Esophagus squamous epithelium (tissue), 5 donors: ENCODE results near the gene EXOC7. TPM values are rescaled to one million over a fixed set of nuclear protein-coding genes. Genes with fewer than 3 reads are reported as not detected.
"Not testable (repeated sequence)": the region's sequence is repeated elsewhere in the genome, so short reads cannot be mapped to it uniquely, and the experiment has no call there.

Source experiments
- DNase-seq: peaks from one replicate; lab custom pipeline; 2025; lab: John Stamatoyannopoulos, UW
- H3K27ac ChIP-seq, 4 donors: fragments of 200-600 bp; sonication (generic); one replicate each; pipeline ENCODE4 v1.5.1; 2016 to 2019; ENCODE audit warnings: mild to moderate bottlenecking in 1 of 4
- H3K27me3 ChIP-seq, 4 donors: fragments of 200-600 bp; sonication (generic); 1 replicate in 3 of 4; 2 replicates in 1 of 4; pipeline versions ENCODE4 v1.5.1 to v1.6.0; 2017 to 2021; ENCODE audit warnings: antibody characterized with exemption in 1 of 4
- H3K36me3 ChIP-seq, 3 donors: fragments of 200-600 bp; sonication (generic); one replicate each; pipeline ENCODE4 v1.5.1; 2016 to 2019
- H3K4me1 ChIP-seq, 3 donors: fragments of 200-600 bp; sonication (generic); one replicate each; pipeline ENCODE4 v1.5.1; 2017 to 2019
- H3K4me3 ChIP-seq, 4 donors: fragments of 200-600 bp; sonication (generic); 1 replicate in 3 of 4; 2 replicates in 1 of 4; pipeline ENCODE4 v1.5.1; 2016 to 2019; ENCODE audit warnings: mild to moderate bottlenecking in 2 of 4, moderate library complexity in 1 of 4
- H3K9me3 ChIP-seq, 3 donors: fragments of 200-600 bp; sonication (generic); one replicate each; pipeline ENCODE4 v1.5.1; 2016 to 2019
- POLR2A ChIP-seq, 4 donors: fragments of 450-650 bp; IDR thresholded peaks; one replicate each; pipeline ENCODE4 v1.6.1; 2017; ENCODE audit warnings: antibody characterized with exemption in 4 of 4, mild to moderate bottlenecking in 4 of 4, moderate library complexity in 3 of 4
- WGBS, 2 donors: methylation state at CpG; one replicate each; pipeline ENCODE4 v1.1.5; 2018; 5-methylcytosine and 5-hydroxymethylcytosine counted together
- intact Hi-C: fragments of 100-400 bp; cut with DNase I; formaldehyde crosslinking; loops from one replicate; pipeline ENCODE4 v1.15.0; 2022
- total RNA-seq, 4 donors: library from RNA; depleted of rRNA; stranded (reverse); fragments of >200 nt; gene quantifications; one replicate each; pipeline ENCODE4 v1.1.0, GENCODE V29; 2016
- TF ChIP-seq, protein P1 (sequence below), 6 experiments: fragments of 450-650 bp in 4 of 6; fragments of 200-600 bp in 2 of 6; sonication (generic) in 2 of 6; IDR thresholded peaks; one replicate each; pipeline ENCODE4 v1.5.1; 2016 to 2019; ENCODE audit warnings: antibody characterized with exemption in 6 of 6, mild to moderate bottlenecking in 4 of 6, moderate library complexity in 4 of 6
- donor health status: DM: yes; HTN: yes; CAD: no.

EXOC7 gene
- total RNA-seq, 4 donors from 2014 or later: 70.3 to 84.5 (median 74.4) TPM

DNA sequence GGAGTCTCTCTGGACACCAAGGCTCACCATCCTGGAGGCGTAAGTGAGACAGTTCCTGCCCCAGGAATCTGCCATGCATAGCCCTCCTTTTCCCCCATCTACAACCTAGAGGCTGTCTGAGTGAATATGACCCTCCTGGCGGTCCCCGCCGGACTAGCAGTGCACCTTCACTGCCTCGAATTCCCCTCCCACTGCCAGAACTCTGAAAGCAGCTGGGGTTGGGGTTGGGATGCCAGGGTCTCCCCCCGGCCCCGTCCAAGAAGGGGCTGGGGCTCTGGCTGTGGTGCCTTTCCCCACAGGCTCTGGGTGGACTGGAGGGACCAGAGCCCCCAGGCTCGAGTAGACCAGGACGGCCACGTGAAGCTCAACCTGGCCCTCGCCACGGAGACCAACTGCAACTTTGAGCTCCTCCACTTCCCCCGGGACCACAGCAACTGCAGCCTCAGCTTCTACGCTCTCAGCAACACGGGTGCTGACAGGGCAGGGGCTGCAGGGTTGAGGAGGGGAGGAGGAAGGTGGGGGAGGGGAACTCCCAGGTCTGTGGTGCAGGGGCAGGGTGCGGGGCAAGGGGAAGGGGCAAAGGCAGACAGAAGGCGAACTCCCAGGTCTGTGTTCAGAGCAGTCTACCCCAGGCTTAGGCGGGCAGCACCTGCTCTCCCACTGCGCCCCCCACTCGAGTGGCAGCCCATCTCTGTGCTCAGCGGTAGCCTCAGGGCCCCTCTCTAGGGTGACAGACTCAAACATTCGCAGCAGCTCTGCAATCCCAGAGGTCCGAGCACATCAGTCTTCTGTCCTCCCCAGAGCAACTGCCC is 23.4 kb downstream of the EXOC7 start:
- 10 to 33% methylated on average over 5 of the region's 23 CpGs for WGBS, 2 donors
- no peak overlapping the region for H3K27ac ChIP-seq
- H3K27me3 ChIP-seq: peaks cover 12 to 57% (median 24%) of the 10 kb centered on the region in 4 donors
- H3K4me1 ChIP-seq: peaks cover 21 to 41% (median 22%) of the 10 kb centered on the region in 3 donors
- no peak for DNase-seq
- H3K9me3 ChIP-seq: no peaks in the 10 kb centered on the region
- TF ChIP-seq, protein P1, sequence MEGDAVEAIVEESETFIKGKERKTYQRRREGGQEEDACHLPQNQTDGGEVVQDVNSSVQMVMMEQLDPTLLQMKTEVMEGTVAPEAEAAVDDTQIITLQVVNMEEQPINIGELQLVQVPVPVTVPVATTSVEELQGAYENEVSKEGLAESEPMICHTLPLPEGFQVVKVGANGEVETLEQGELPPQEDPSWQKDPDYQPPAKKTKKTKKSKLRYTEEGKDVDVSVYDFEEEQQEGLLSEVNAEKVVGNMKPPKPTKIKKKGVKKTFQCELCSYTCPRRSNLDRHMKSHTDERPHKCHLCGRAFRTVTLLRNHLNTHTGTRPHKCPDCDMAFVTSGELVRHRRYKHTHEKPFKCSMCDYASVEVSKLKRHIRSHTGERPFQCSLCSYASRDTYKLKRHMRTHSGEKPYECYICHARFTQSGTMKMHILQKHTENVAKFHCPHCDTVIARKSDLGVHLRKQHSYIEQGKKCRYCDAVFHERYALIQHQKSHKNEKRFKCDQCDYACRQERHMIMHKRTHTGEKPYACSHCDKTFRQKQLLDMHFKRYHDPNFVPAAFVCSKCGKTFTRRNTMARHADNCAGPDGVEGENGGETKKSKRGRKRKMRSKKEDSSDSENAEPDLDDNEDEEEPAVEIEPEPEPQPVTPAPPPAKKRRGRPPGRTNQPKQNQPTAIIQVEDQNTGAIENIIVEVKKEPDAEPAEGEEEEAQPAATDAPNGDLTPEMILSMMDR (IDR thresholded peaks at IDR 0.05): peak in 2 of 6 experiments; percentile 8 to 30
- TF ChIP-seq POLR2A (IDR thresholded peaks at IDR 0.05): no peak
- intact Hi-C loops: no loop called here
- peaks cover 10 to 36% (median 23%) of the 10 kb centered on the region in 3 donors for H3K36me3 ChIP-seq
- no peak overlapping the region for H3K4me3 ChIP-seq

DNA sequence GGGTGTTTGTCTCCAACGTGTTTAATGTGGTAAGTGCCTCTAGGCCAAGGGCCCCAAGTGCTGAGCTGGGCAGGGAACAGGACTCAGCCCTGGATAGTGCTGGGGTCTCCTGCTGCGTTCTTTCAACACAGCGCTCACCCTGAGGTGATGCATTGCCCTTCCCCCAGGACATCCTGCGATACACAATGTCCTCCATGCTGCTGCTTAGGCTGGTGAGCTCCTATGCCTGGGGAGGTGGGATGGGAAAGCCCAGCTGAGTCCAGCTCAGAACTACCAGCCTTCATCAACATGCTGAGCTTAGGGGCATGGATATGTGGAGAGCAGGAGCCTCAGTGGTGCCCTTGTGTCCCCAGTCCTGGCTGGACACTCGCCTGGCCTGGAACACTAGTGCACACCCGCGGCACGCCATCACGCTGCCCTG is 24.0 kb downstream of the EXOC7 start:
- Histone ChIP-seq H3K27ac (no peak overlapping the region), H3K27me3 (peaks cover 16 to 63% (median 30%) of the 10 kb centered on the region in 4 donors), H3K36me3 (peaks cover 5 to 30% (median 16%) of the 10 kb centered on the region in 3 donors), H3K9me3 (no peaks in the 10 kb centered on the region), H3K4me1 (peaks cover 27 to 47% (median 28%) of the 10 kb centered on the region in 3 donors), H3K4me3 (no peak overlapping the region)
- no peak for TF ChIP-seq POLR2A (IDR thresholded peaks at IDR 0.05)
- TF ChIP-seq, protein P1 (IDR thresholded peaks at IDR 0.05): no peak
- intact Hi-C loops: no loop called here
- no peak for DNase-seq
- WGBS, 2 donors: 24 to 48% methylated on average over 3 to 7 of the region's 9 CpGs

DNA sequence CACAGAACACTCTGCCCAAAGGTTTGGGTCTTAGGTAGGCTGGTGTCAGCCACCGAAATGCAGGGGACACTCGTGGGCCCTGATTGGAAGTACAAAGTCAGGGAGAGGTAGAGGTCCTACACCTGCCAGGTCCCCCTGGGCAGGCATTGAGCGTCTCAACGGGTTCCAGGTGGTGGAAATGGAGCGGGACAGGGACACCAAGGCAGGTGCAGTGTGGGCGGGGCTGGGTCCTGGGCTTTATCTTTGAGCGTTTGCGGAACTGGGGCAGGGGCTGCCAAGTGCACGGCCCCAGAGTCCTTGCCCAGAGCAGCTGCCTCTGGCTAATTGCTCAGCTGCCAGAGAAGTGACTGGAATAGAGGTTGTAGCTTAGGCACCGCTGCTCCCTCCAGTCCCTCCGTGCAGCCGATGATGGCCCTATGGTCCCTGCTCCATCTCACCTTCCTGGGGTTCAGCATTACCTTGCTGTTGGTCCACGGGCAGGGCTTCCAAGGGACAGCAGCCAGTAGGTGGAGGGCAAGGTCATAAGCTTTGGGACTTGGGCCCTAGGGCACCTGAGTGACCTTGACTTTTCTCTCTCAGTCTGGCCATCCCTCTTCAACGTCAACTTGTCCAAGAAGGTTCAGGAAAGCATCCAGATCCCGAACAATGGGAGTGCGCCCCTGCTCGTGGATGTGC is 24.6 kb downstream of the EXOC7 start, which contains the start of gene ZACN:
TSS of gene ZACN (plus strand) at position 323 of the 675 bp plus-strand sequence. CDS start at position 406, 83 bp downstream.
- 56 to 65% methylated on average over 14 to 17 of the region's 17 CpGs for WGBS, 2 donors
- Histone ChIP-seq H3K27me3 (peaks cover 22 to 68% (median 35%) of the 10 kb centered on the region in 4 donors), H3K27ac (no peak within 1 kb of the TSS), H3K36me3 (peaks cover 0 to 25% (median 11%) of the 10 kb centered on the region in 3 donors), H3K9me3 (no peaks in the 10 kb centered on the region), H3K4me1 (peaks cover 32 to 52% (median 34%) of the 10 kb centered on the region in 3 donors), H3K4me3 (no peak within 1 kb of the TSS)
- intact Hi-C loops: no loop called here
- TF ChIP-seq, protein P1 (IDR thresholded peaks at IDR 0.05): no peak
- no peak for TF ChIP-seq POLR2A (IDR thresholded peaks at IDR 0.05)
- DNase-seq: no peak

DNA sequence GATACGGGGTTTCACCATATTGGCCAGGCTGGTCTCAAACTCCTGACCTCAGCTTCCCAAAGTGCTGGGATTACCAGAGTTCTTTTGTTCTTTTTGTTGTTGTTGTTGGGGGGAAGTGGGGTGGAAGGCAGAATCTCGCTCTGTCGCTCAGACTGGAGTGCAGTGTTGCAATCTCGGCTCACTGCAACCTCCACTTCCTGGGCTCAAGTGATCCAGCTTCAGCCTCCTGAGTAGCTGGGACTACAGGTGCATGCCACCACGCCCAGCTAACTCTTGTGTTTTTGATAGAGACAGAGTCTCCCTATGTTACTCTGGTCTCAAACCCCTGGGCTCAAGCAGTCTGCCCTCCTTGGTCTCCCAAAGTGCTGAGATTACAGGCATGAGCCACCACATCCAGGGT is 25.2 kb downstream of the EXOC7 start:
- intact Hi-C loops, H3K27ac ChIP-seq, DNase-seq, H3K4me3 ChIP-seq, H3K9me3 ChIP-seq: not testable (repeated sequence)
- peaks cover 32 to 55% (median 34%) of the 10 kb centered on the region in 3 donors for H3K4me1 ChIP-seq
- 71% methylated on average over 1 to 5 of the region's 5 CpGs for WGBS, 2 donors
- peaks cover 23 to 75% (median 39%) of the 10 kb centered on the region in 4 donors for H3K27me3 ChIP-seq
- H3K36me3 ChIP-seq: peaks cover 0 to 18% (median 5%) of the 10 kb centered on the region in 3 donors

DNA sequence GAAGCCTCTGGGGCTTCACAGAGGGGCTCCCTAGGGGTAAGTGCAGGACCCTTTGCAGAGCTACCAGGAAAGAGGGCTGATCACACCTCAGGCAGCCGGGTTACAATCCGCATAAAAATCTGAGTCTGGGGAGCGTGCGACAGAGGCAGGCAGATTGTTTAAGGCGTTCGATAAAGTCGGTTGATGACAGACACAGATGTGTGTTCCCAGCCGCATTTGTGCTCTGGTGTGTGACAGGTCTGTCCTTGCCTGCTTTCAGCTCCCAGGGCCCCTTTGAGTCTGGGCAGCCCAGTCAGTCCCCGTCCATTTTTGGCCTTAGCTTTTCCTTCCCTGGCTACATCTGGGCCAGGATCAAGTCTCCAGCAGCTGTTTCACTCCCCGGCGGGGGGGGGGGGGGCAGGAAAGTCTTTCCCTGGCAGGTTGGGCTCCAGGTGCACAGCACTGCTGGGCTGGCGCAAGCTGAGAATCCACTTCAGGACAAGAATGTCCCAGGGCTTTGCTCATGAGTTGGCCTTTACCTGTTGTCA is 25.9 kb downstream of the EXOC7 start:
- DNase-seq: no peak
- Histone ChIP-seq H3K4me1 (peaks cover 35 to 61% (median 38%) of the 10 kb centered on the region in 3 donors), H3K27ac (no peak overlapping the region), H3K36me3 (peaks cover 0 to 11% (median 0%) of the 10 kb centered on the region in 3 donors), H3K9me3 (no peaks in the 10 kb centered on the region), H3K4me3 (no peak overlapping the region), H3K27me3 (peaks cover 23 to 76% (median 39%) of the 10 kb centered on the region in 4 donors)
- intact Hi-C loops: no loop called here
- WGBS, 2 donors: 24 to 27% methylated on average over 10 to 12 of the region's 12 CpGs
- TF ChIP-seq, protein P1 (IDR thresholded peaks at IDR 0.05): no peak
- TF ChIP-seq POLR2A (IDR thresholded peaks at IDR 0.05): no peak
